T1000 (cell line): ENCODE data around the gene UNC119.

Source experiments
- DNase-seq: peaks from one replicate; lab custom pipeline; 2025; ENCODE audit warnings: mixed read lengths; lab: John Stamatoyannopoulos, UW

UNC119 gene

GRCh38 chr17:28498652-28499363 is 53.6 kb downstream of the UNC119 start:
- no peak for DNase-seq

- DNase-seq = no peak
These were observed 54.5 kb downstream of the UNC119 start for GRCh38 chr17:28497931-28498330.
